Measurements from ENCODE around the gene UBQLN4.
"Not testable (repeated sequence)": the region's sequence is repeated elsewhere in the genome, so short reads cannot be mapped to it uniquely, and the experiment has no call there.

The UBQLN4 gene

GRCh38 chr1:156062189-156062588, 8.6 kb upstream of the UBQLN4 start:
- no peak for DNase-seq (ENCODE audit: low read depth in 4 of 4, low spot score in 1 of 4)

GRCh38 chr1:156060937-156061636, 7.5 kb upstream of the UBQLN4 start, which contains the start of gene RAB25:
RAB25 (plus strand) TSS chr1:156061160; CDS start chr1:156061401, 241 bp downstream.
- no peak for DNase-seq (ENCODE audit: low read depth in 4 of 4, low spot score in 1 of 4)

GRCh38 chr1:156056326-156056849, 2.8 kb upstream of the UBQLN4 start:
- DNase-seq (ENCODE audit: low read depth in 4 of 4, low spot score in 1 of 4): no peak

- DNase-seq (ENCODE audit: low read depth in 4 of 4, low spot score in 1 of 4): peak in 1 of 4 experiments; percentile 5
Measured at GRCh38 chr1:156055281-156056048, 1.9 kb upstream of the UBQLN4 start.

GRCh38 chr1:156054500-156055280, 1.1 kb upstream of the UBQLN4 start, which contains the start of gene LAMTOR2:
LAMTOR2 (plus strand) TSS chr1:156054782; CDS start chr1:156054890, 108 bp downstream.
- DNase-seq (ENCODE audit: low read depth in 4 of 4, low spot score in 1 of 4): peak; percentile 89 to 98 (median 96)

- peak; percentile 36 to 72 (median 51) for DNase-seq (ENCODE audit: low read depth in 4 of 4, low spot score in 1 of 4)
Measured at GRCh38 chr1:156052862-156053767, 483 bp downstream of the UBQLN4 start.

GRCh38 chr1:156051011-156051725, 2.4 kb downstream of the UBQLN4 start:
- no peak for DNase-seq (ENCODE audit: low read depth in 4 of 4, low spot score in 1 of 4)

GRCh38 chr1:156050376-156050775, 3.2 kb downstream of the UBQLN4 start:
- DNase-seq (ENCODE audit: low read depth in 4 of 4, low spot score in 1 of 4): no peak

GRCh38 chr1:156048663-156049258, 4.8 kb downstream of the UBQLN4 start:
- no peak for DNase-seq (ENCODE audit: low read depth in 4 of 4, low spot score in 1 of 4)

GRCh38 chr1:156045076-156045475, 8.5 kb downstream of the UBQLN4 start:
- DNase-seq (ENCODE audit: low read depth in 4 of 4, low spot score in 1 of 4): no peak

- no peak for DNase-seq (ENCODE audit: low read depth in 4 of 4, low spot score in 1 of 4)
Measured at GRCh38 chr1:156042828-156043227, 10.8 kb downstream of the UBQLN4 start.

GRCh38 chr1:156034991-156035390, 18.6 kb downstream of the UBQLN4 start:
- not testable (repeated sequence) for DNase-seq (ENCODE audit: low read depth in 4 of 4, low spot score in 1 of 4)

- no peak for DNase-seq (ENCODE audit: low read depth in 4 of 4, low spot score in 1 of 4)
Measured at GRCh38 chr1:156033011-156033410, 20.6 kb downstream of the UBQLN4 start.

- DNase-seq (ENCODE audit: low read depth in 4 of 4, low spot score in 1 of 4): no peak
Measured at GRCh38 chr1:156026588-156026987, 27.0 kb downstream of the UBQLN4 start.

GRCh38 chr1:156025876-156026275, 27.7 kb downstream of the UBQLN4 start:
- DNase-seq (ENCODE audit: low read depth in 4 of 4, low spot score in 1 of 4): peak in 1 of 4 experiments; percentile 5

- DNase-seq (ENCODE audit: low read depth in 4 of 4, low spot score in 1 of 4): no peak
Measured at GRCh38 chr1:156024801-156025200, 28.8 kb downstream of the UBQLN4 start.

GRCh38 chr1:156021954-156022353, 31.6 kb downstream of the UBQLN4 start:
- no peak for DNase-seq (ENCODE audit: low read depth in 4 of 4, low spot score in 1 of 4)

GRCh38 chr1:156021093-156021428, 32.5 kb downstream of the UBQLN4 start:
- DNase-seq (ENCODE audit: low read depth in 4 of 4, low spot score in 1 of 4): no peak
